Measurements from ENCODE around the gene PFAS. TPM values are rescaled to one million over a fixed set of nuclear protein-coding genes. Genes with fewer than 3 reads are reported as not detected.
A peak's percentile ranks its signal among the peaks of the same experiment; 100 is the strongest.

PFAS gene
- total and polyA plus RNA-seq, 10 of the 15 experiments (the other 5 are each of a cell fraction or from before 2014, with no cell fraction given): 13.9 to 122 (median 47.2) TPM

GRCh38 chr17:8275421-8276290, 26.6 kb downstream of the PFAS start (continued):
- TF ChIP-seq ZBTB4 (CRISPR knock-in tag; IDR thresholded peaks at IDR 0.05) (no peak), FOS (IDR thresholded peaks at IDR 0.05; ENCODE audit: borderline replicate concordance, extremely low read depth, insufficient read length) (no peak), LARP7 (IDR thresholded peaks at IDR 0.05) (no peak), SMAD5 (IDR thresholded peaks at IDR 0.05; ENCODE audit: low read depth) (no peak)

- Histone ChIP-seq H3K9me3 (replicated peaks; ENCODE audit: control insufficient read depth, insufficient read depth, low read length) (no peaks in the 10 kb centered on the region), H2AFZ (ENCODE audit: control insufficient read depth, low read depth, low read length) (no peak overlapping the region), H3K27me3 (replicated peaks in 1 of 2; ENCODE audit: control insufficient read depth in 2 of 2, insufficient read depth in 2 of 2, low read length in 1 of 2) (no peaks in the 10 kb centered on the region), H3K4me2 (ENCODE audit: control insufficient read depth, insufficient read depth) (no peak overlapping the region), H3K9ac (ENCODE audit: control insufficient read depth, insufficient read depth, low read length) (no peak overlapping the region), H3K4me3 (no peak overlapping the region), H4K20me1 (ENCODE audit: control insufficient read depth, insufficient read depth) (no peaks in the 10 kb centered on the region), H3K27ac (ENCODE audit: control insufficient read depth, insufficient read depth) (no peak overlapping the region), H3K36me3 (ENCODE audit: control insufficient read depth in 2 of 2, insufficient read depth in 2 of 2, low read length in 1 of 2) (no peaks in the 10 kb centered on the region), H3K4me1 (ENCODE audit: control insufficient read depth, insufficient read depth, low read length) (no peaks in the 10 kb centered on the region), H3K79me2 (ENCODE audit: control insufficient read depth, insufficient read depth, low read length) (no peaks in the 10 kb centered on the region)
- in situ Hi-C loops (cut with MboI) (no loop called here), intact Hi-C loops (cut with micrococcal nuclease; ENCODE audit: unreplicated experiment) (no loop called here)
- POLR2A ChIA-PET: no interaction called here
- ATAC-seq (no peak), DNase-seq (ENCODE audit: low read depth, low spot score) (no peak), FAIRE-seq (no peak)
- SMC1A ChIA-PET (ENCODE audit: uncharacterized antibody, unreplicated experiment): no interaction called here
- TSS peak; percentile 59 for BruUV-seq (replicated peaks)
- 80% methylated on average over 7 of the region's 7 CpGs for WGBS (ENCODE audit: insufficient coverage, insufficient replicate concordance, low lambda C conversion rate, missing lambda C conversion rate)
- CTCF ChIA-PET: interaction anchor here (0.6 kb wide), 2 partner anchors 30 to 91 kb away, joined by 3 read pairs; partner anchors contain the start of gene CTC1
- RAD21 ChIA-PET (ENCODE audit: unreplicated experiment): no interaction called here
- TF ChIP-seq ZZZ3 (IDR thresholded peaks at IDR 0.05; ENCODE audit: control insufficient read depth, insufficient read length, low read depth) (no peak), NR2C2 (IDR thresholded peaks at IDR 0.05; ENCODE audit: borderline replicate concordance, control insufficient read depth, insufficient read length, low read depth) (no peak), CREM (IDR thresholded peaks at IDR 0.05; ENCODE audit: low read depth) (no peak), ZNF24 (IDR thresholded peaks at IDR 0.05) (no peak), LARP7 (IDR thresholded peaks at IDR 0.05) (no peak), CHD1 (IDR thresholded peaks at IDR 0.05; ENCODE audit: low read depth, low read length) (no peak), ATF7 (IDR thresholded peaks at IDR 0.05; ENCODE audit: low read depth) (no peak), ZNF217 (IDR thresholded peaks at IDR 0.05) (no peak), ATF2 (IDR thresholded peaks at IDR 0.05; ENCODE audit: low read length) (no peak), DPF2 (IDR thresholded peaks at IDR 0.05) (no peak), USF1 (IDR thresholded peaks at IDR 0.05; ENCODE audit: borderline replicate concordance, extremely low read length, insufficient read depth, low read depth, low read length) (no peak), MTA2 (IDR thresholded peaks at IDR 0.05; ENCODE audit: low read depth) (no peak), HSF1 (IDR thresholded peaks at IDR 0.05; ENCODE audit: low read depth, low read length) (no peak), ZNF622 (IDR thresholded peaks at IDR 0.05) (no peak)
Observed at GRCh38 chr17:8277317-8277716, 28.2 kb downstream of the PFAS start.

All from GM12878 (cell line).